ENCODE measurements around the gene NCR3LG1.
A peak's percentile ranks its signal among the peaks of the same experiment; 100 is the strongest.

DNA sequence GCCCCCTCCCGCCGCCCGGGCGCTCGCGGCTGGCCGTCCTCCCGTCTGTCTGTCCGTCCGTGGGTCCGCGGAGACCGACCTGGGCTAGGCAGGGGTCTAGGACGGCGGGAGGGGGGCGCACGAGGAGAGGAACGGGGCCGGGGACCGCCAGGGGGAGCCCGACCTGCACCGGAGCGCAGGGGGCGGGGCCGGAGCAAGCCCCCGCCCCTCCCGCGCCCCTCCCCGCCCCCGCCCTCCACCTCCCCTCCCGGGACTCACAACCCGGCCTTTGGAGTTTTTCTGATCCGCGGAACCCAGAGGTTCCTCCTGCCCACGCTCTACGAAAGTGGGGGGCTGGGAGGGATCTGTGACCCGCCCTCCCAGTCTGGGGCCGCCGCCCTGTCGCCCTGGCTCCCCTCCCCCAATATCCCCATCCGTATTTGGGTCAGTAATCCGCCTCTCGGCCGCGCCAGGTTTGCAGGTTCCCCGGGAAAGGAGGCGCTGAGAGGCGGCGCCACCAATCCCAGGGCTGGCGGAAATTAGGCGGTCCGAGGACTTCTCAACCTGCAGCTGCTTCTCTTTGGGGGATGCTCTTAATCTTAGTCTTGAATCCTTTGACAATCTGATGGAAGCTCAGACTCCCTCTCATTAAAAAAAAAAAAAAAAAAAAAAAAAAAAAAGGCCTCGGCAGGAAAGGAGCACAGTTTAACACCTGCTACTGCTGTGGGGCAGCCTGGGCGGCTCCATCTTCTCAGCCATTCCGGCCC lies 37.8 kb downstream of the NCR3LG1 start:
- TF ChIP-seq, protein P1, sequence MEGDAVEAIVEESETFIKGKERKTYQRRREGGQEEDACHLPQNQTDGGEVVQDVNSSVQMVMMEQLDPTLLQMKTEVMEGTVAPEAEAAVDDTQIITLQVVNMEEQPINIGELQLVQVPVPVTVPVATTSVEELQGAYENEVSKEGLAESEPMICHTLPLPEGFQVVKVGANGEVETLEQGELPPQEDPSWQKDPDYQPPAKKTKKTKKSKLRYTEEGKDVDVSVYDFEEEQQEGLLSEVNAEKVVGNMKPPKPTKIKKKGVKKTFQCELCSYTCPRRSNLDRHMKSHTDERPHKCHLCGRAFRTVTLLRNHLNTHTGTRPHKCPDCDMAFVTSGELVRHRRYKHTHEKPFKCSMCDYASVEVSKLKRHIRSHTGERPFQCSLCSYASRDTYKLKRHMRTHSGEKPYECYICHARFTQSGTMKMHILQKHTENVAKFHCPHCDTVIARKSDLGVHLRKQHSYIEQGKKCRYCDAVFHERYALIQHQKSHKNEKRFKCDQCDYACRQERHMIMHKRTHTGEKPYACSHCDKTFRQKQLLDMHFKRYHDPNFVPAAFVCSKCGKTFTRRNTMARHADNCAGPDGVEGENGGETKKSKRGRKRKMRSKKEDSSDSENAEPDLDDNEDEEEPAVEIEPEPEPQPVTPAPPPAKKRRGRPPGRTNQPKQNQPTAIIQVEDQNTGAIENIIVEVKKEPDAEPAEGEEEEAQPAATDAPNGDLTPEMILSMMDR (optimal IDR thresholded peaks at IDR 0.05 in 1 of 3, IDR thresholded peaks at IDR 0.05 in 1 of 3, conservative IDR thresholded peaks at IDR 0.05 in 1 of 3; ENCODE audit: extremely low read depth in 1 of 3, insufficient read depth in 2 of 3, low read length in 3 of 3), result peak in 2 of 3 experiments; percentile 63 to 65
- no peak for TF ChIP-seq EZH2 (IDR thresholded peaks at IDR 0.05; ENCODE audit: low read length)

Data from keratinocyte (primary cell).